PC-3 (cell line): ENCODE results near the gene POLA1.

Experiments used
- EZH2 ChIP-seq: fragments of 300-600 bp; sonication (generic); IDR thresholded peaks from one replicate; pipeline ENCODE4 v1.6.1; 2017; ENCODE audit warnings: antibody characterized with exemption, mild to moderate bottlenecking, low read length; ENCODE audit not compliant: unreplicated experiment
- TF ChIP-seq, protein P1 (sequence below): fragments of 300-600 bp; sonication (generic); conservative IDR thresholded peaks from 2 replicates; pipeline ENCODE4 v1.5.1; 2017; ENCODE audit warnings: antibody characterized with exemption, low read depth, mild to moderate bottlenecking, low read length

DNA sequence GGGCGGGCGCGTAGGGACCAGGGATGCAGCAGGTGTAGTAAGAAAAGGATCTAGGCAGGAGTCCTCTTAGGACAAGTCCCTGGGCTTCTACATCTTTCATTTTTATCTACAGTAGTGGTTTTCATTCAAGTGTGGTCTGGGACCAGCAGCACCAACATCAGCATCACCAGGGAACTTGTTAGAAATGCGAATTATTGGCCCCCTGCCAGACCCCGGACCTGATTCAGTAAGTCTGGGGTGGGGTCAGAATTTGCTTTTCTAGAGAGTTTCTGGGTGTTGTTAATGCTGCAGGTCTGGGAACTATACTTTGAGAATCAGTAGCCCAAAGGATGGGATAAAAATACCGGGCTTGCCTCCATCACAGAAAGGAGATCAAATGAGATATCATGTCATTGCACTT, 45.2 kb upstream of the POLA1 start:
- TF ChIP-seq, protein P1, sequence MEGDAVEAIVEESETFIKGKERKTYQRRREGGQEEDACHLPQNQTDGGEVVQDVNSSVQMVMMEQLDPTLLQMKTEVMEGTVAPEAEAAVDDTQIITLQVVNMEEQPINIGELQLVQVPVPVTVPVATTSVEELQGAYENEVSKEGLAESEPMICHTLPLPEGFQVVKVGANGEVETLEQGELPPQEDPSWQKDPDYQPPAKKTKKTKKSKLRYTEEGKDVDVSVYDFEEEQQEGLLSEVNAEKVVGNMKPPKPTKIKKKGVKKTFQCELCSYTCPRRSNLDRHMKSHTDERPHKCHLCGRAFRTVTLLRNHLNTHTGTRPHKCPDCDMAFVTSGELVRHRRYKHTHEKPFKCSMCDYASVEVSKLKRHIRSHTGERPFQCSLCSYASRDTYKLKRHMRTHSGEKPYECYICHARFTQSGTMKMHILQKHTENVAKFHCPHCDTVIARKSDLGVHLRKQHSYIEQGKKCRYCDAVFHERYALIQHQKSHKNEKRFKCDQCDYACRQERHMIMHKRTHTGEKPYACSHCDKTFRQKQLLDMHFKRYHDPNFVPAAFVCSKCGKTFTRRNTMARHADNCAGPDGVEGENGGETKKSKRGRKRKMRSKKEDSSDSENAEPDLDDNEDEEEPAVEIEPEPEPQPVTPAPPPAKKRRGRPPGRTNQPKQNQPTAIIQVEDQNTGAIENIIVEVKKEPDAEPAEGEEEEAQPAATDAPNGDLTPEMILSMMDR = no peak
- TF ChIP-seq EZH2 = no peak
